Gastrocnemius medialis (tissue), 4 donors: ENCODE measurements around the gene OR2C1. TPM values are rescaled to one million over a fixed set of nuclear protein-coding genes. Genes with fewer than 3 reads are reported as not detected.

Experiments
- total RNA-seq, 4 donors: library from RNA; depleted of rRNA; stranded (reverse); fragments of >200 nt; gene quantifications; one replicate each; pipeline versions ENCODE4 v1.1.0 to v1.2.3, GENCODE V29; 2016

The OR2C1 gene
- total RNA-seq, 4 donors from 2014 or later: not detected

Other genes starting within 250 kb of the OR2C1 start
- 10 to 100 TPM in 1 of 4 donors, 1 to 10 TPM in 3; 4.8 to 10.8 (median 6.1) TPM for gene ZNF205, start 243.3 kb upstream of the OR2C1 start, total RNA-seq
- gene ZNF213, start 220.9 kb upstream of the OR2C1 start, total RNA-seq: 10 to 100 TPM in 3 of 4 donors, 1 to 10 TPM in 1; 8.9 to 18.6 (median 14.5) TPM
- not detected for gene OR1F1, start 167.7 kb upstream of the OR2C1 start, total RNA-seq
- gene ZNF200, start 120.7 kb upstream of the OR2C1 start, total RNA-seq: 1 to 10 TPM in 3 of 4 donors, under 1 TPM in 1; 0.49 to 3.2 (median 2.2) TPM
- gene MEFV, start 99.3 kb upstream of the OR2C1 start, total RNA-seq: 1 to 10 TPM in 1 of 4 donors, under 1 TPM in 3; 0.32 to 1.2 (median 0.76) TPM
- gene ZNF263, start 72.4 kb upstream of the OR2C1 start, total RNA-seq: 10 to 100 TPM; 13.5 to 18.5 (median 15.5) TPM
- 1 to 10 TPM; 2.5 to 8.1 (median 4.4) TPM for gene TIGD7, start 50.5 kb upstream of the OR2C1 start, total RNA-seq
- 10 to 100 TPM in 3 of 4 donors, 1 to 10 TPM in 1; 5.5 to 13.2 (median 12.5) TPM for gene ZNF75A, start 50.4 kb upstream of the OR2C1 start, total RNA-seq
- 1 to 10 TPM; 4.0 to 6.5 (median 4.7) TPM for gene ZSCAN32, start 45.1 kb downstream of the OR2C1 start, total RNA-seq
- 10 to 100 TPM in 2 of 4 donors, 1 to 10 TPM in 2; 6.7 to 15.6 (median 9.6) TPM for gene ZNF174, start 45.3 kb downstream of the OR2C1 start, total RNA-seq
- gene ZNF597, start 87.6 kb downstream of the OR2C1 start, total RNA-seq: 1 to 10 TPM in 1 of 4 donors, under 1 TPM in 3; 0.81 to 1.3 (median 0.96) TPM
- gene NAA60, start 87.8 kb downstream of the OR2C1 start, total RNA-seq: 10 to 100 TPM; 14.2 to 16.7 (median 15.4) TPM
- not detected for gene C16orf90, start 139.6 kb downstream of the OR2C1 start, total RNA-seq
- gene CLUAP1, start 145.1 kb downstream of the OR2C1 start, total RNA-seq: 10 to 100 TPM in 3 of 4 donors, 1 to 10 TPM in 1; 8.2 to 24.3 (median 14.5) TPM
- gene NLRC3, start 221.5 kb downstream of the OR2C1 start, total RNA-seq: under 1 TPM; 0.11 to 0.26 (median 0.22) TPM